ENCODE results near the gene RNFT2.

GRCh38 chr12:116859079-116859478 is 121.0 kb downstream of the RNFT2 start:
- TF ChIP-seq CTCF (IDR thresholded peaks at IDR 0.05; ENCODE audit: poor library complexity, severe bottlenecking) (no peak), POLR2AphosphoS5 (IDR thresholded peaks at IDR 0.05) (no peak), EZH2 (IDR thresholded peaks at IDR 0.05; ENCODE audit: borderline replicate concordance, insufficient read depth, low read length, poor library complexity, severe bottlenecking) (no peak), SMC3 (conservative IDR thresholded peaks at IDR 0.05; ENCODE audit: poor library complexity) (no peak), TAF1 (IDR thresholded peaks at IDR 0.05; ENCODE audit: low read depth) (no peak), REST (IDR thresholded peaks at IDR 0.05; ENCODE audit: borderline replicate concordance) (no peak), EP300 (conservative IDR thresholded peaks at IDR 0.05; ENCODE audit: poor library complexity, severe bottlenecking) (no peak), MXI1 (conservative IDR thresholded peaks at IDR 0.05; ENCODE audit: poor library complexity, severe bottlenecking) (no peak), RAD21 (conservative IDR thresholded peaks at IDR 0.05) (no peak)

Data from neural cell (in vitro differentiated cells).